NK-92 (cell line): ENCODE results near the gene RTL5.

Experiments used
- DNase-seq: peaks from one replicate; lab custom pipeline; 2025; ENCODE audit not compliant: unreplicated experiment; lab: John Stamatoyannopoulos, UW

RTL5 gene

DNA sequence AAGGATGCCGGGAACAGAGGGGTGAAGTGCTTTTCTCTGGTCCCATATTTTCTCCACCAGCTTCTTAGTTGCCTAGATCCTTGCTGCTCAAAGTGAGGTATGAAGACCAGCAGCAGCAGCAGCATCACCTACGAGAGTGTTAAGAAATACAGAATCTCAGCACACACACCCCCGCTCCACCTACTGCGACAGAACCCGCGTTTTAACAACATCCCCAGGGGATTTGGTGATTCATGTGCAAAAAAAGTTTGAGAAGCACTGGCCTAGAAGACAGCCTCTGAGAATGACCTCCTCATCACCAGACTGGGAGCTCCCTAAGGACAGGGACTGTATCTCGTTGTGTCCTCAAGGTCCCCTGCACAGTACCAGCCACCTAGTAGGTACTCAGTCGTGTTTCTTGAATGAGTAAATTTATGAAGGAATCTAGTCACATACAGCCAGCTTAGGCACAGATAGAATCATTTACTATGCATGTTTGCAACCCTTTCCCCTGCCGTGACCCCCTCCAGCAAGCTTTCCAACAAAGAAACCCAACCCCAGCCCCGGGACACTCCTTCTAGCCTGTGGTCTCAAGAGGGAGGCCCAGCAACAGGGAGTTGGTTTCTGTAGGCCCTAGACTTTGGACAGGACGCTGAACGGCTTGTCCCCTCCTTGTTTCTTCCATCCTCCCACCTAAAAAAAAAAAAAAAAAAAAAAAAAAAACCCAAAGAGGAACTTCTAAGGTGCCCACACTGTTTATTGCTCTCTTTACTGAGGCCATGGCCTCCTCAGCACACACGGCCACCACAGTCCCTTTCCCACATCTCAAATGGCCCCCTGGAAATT lies 21.5 kb downstream of the RTL5 start:
- no peak for DNase-seq

DNA sequence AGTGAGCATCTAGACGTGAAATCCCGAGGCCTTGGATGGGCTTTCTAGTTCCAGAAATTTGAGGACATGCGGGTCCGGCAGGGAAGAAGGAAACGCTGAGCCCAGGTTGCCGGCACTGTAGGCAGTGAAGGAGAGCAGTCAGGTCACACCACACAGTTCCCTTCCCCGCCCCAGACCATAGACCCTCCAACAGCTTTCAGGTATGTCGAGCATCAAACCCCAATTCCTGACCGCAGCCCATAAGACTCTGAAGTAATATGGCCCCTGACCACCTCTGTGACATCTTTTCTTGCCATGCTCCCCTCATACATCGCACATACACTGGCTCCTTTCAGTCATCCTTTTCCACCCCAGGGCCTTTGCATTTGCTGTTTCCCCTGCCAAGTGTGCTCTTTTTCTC lies 23.0 kb downstream of the RTL5 start:
- no peak for DNase-seq

GRCh38 chrX:72107841-72108595 lies 23.7 kb downstream of the RTL5 start:
- no peak for DNase-seq

DNA sequence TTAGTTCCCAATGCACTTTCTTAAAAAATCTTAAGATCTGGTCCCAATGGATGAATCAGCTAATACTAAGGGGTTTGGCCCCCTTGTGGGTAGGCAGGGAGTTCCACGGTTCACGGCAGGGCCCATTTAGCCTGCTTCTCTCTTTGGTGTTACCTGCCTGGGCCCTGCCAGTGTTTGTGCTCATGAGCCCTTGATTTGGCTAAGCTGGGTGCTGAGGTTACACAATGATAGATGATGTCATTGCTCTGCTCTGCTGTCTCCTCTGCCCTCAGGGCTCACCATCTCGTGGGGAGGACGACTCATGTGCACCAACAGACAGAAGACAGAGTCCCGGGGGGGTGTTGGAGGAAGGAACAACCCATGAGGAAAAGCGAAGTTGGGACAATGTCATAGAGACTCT lies 24.4 kb downstream of the RTL5 start:
- no peak for DNase-seq

DNA sequence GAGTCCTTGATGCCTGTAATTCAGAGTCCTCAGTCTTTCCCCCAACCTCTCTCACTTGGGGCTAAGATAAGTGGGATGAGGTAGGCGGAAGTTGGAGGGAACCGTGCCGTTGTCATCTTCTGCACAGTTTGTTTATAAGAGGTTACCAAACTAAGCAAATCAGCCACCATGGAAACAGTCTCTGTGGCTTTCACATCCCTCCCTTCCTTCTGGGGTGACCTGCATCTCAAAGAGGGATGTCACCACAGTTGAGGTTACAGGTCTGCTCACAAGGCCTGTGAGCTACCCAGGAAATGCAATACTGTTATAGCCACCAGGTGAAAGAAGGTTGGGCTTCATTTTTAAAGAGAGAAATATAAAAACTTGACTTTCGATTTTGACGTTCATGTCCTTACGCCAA lies 26.3 kb downstream of the RTL5 start:
- DNase-seq = no peak

GRCh38 chrX:72102760-72103159 lies 29.0 kb downstream of the RTL5 start:
- DNase-seq = no peak

- DNase-seq = no peak
Observed at GRCh38 chrX:72102126-72102525, 29.6 kb downstream of the RTL5 start.

DNA sequence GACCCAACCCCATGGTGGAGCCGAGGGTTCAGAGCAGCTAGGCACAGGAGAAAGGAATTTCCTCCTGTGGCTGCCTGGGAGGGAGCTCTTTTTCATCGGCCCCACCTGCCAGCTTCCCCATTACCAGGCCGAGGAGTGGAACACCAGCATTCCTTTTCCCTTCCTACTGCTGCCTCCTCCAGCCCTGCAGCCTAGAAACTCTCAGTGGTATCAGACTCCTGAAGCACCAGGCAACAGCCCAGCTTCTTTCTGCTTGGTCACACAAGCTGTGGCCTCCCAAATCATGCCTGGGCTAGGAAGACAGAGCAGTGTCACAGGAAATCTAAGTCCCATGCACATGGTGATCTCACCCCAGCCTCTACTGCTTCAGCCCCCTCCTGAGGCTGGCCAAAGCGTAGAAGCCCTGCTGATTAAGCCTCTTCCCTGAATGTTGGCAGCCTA lies 30.1 kb downstream of the RTL5 start:
- no peak for DNase-seq

- no peak for DNase-seq
Observed at GRCh38 chrX:72100824-72101351, 30.8 kb downstream of the RTL5 start.

GRCh38 chrX:72100051-72100755 lies 31.5 kb downstream of the RTL5 start:
- no peak for DNase-seq

DNA sequence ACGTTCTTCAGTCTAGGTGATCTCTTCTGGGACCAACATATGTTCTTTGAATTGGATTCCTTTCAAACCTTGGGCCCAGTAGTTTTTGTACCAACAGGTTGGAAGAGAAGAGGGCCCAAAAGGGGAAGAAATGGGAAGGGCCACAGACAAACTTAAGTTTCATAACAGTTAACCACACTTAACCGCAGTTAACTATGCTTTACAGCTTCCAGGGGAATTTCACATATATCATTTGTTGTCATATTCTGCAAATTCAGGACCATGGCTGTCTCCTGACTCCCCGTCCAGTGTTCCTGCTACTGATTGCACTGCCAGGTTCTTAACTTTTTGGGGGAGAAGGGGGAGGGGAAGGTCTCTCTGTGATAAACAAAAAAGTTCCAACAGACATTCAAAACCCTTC lies 34.6 kb downstream of the RTL5 start:
- no peak for DNase-seq

DNA sequence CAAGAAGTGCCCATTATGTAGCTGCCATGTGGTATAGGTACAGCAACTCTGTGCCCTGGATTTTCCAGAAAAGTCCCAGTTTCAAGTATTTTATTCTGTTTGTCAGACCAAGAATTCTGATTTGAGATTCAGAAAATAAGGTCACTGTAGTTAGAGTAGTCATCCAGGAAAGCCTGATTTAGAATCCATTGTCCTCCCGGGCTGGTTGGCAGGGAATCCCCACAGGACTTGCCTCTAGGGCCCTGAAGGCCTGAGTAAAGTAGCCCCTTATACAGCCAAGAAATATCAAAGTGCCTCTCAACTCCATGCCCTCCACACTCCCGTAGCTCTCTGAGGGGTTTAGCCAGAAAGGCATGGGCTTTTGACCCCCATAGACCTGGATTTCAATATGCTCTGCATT lies 36.3 kb downstream of the RTL5 start:
- no peak for DNase-seq

- DNase-seq = no peak
Observed at GRCh38 chrX:72094894-72095293, 36.8 kb downstream of the RTL5 start.

GRCh38 chrX:72089254-72089653 lies 42.5 kb downstream of the RTL5 start:
- no peak for DNase-seq

- no peak for DNase-seq
Observed at GRCh38 chrX:72088761-72089160, 43.0 kb downstream of the RTL5 start.

- DNase-seq = no peak
Observed at GRCh38 chrX:72086995-72087394, 44.7 kb downstream of the RTL5 start.

DNA sequence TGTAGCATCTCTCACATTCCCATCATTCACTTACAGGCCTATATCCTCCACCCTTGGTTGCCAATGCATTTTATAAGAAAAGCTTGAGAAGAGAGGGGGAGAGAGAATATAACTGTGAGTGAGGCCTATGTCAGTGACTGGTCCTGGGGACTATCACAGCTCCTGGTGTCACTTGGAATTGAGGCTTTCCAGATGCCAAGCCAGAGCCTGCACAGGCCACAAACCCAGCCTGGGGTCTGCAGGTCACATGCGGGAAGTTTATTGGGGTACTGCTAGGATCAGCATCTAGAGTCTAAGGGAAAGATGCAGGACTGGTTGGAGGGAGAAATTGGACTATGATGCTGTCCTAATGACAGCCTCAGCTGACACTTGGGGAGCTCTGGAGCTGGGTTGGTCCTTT lies 47.6 kb downstream of the RTL5 start:
- no peak for DNase-seq

GRCh38 chrX:72083291-72083690 lies 48.4 kb downstream of the RTL5 start:
- DNase-seq = no peak

GRCh38 chrX:72081605-72082320 lies 50.0 kb downstream of the RTL5 start:
- DNase-seq = no peak

DNA sequence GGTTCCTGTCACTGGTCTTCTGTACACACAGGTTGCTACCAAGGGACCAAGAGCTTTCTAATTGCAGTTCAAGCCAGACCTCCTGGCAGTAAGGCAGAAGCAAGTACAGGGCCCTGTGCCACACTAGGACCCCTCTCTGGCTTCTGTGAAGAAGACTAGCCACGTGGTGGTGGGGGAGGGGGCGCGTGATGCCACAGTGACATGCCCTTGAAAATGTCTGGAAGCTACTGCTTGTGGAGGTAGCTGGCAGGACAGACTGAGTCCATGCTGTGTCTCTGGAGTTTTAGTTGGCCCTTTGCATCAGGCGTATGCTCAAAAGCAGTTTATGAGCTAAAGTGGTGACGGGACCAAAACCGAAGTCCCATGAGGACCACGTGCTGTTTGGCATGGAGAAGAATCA lies 50.9 kb downstream of the RTL5 start:
- DNase-seq = no peak

- no peak for DNase-seq
Observed at GRCh38 chrX:72080150-72080549, 51.6 kb downstream of the RTL5 start.
